CD1c-positive myeloid dendritic cell (primary cell): Measurements from ENCODE around the gene ARHGAP22.

Source experiments
- DNase-seq: peaks from one replicate; pipeline ENCODE4 v3.0.0-alpha.2; 2016; ENCODE audit errors: extremely low spot score

The ARHGAP22 gene

DNA sequence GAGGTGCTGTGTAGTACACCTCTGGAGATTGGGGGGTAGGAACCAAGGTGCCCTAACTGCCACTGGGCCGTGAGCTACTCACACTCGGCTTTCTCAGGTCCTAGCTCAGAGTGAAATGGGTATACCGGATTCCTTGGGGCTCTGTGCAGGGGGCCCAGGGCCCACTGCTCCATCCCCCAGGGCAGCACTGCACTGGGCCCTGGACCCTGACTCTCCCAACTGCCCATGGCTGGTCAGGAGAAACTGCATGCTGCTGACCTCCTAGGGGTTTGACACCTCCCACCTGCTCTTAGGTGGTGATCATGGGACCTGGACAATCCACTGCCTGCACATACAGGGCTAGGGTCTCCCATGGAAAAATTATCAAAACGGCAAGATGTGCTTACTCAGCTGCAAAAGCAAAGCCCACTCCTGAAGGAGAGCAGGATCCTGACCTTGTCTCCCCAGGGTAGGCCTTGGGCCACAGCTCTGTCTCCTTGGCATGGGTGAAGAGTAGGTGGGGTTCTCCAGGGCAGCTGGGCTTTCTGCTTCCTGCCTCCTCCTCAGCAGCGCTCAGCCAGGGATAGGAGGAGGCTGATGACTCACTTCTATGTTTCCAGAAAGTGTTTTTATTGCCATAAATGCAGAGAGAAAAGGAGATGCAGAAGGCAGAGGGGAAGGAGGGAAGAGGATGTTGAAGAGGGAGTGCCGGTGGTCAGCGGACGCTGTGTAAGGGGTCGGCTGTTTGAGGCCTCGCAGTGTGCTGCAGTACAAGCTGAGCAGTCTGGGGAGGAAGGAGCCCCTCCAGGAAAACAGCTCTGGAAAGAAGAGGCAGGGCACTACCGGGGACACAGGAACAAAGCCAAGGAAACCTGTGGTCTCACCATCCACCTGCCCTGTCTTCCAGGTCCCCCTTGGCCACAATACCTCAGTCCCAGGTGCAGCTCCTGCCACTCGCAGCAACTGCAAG, 107.8 kb downstream of the ARHGAP22 start:
- DNase-seq: peak; percentile 50

DNA sequence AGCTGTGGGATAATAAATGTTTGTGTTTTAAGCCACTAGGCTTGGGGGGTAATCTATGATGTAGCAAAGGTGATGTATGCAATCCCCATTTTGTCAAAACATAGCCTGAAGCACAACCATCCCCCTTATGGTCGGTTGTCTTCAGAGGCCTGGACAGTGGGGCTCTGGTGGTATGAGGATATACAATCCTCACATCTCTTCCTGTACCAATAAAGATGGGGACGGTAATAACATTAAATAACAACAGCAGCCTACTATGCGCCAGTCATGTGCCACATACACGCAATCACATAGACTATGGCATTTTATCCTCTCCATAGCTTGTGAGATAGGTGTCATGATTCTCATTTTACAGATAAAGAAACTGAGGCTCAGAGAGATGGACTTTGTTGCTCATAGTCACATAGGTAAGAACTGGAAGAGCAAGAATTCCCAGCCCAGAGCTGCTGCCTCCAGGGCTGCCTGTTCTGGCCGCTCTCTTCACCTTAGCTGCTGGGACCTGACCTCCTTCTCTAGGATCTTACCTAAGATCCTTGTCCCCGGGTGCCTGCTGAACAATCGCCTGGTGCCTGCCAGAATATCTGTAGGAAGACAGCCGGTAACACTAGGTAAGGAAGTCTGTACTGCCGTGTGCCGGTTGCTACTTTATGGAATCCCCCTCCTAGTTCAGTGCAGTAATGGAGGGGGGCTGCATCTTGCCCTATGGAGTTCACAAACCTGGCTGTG, 108.6 kb downstream of the ARHGAP22 start:
- DNase-seq: no peak

DNA sequence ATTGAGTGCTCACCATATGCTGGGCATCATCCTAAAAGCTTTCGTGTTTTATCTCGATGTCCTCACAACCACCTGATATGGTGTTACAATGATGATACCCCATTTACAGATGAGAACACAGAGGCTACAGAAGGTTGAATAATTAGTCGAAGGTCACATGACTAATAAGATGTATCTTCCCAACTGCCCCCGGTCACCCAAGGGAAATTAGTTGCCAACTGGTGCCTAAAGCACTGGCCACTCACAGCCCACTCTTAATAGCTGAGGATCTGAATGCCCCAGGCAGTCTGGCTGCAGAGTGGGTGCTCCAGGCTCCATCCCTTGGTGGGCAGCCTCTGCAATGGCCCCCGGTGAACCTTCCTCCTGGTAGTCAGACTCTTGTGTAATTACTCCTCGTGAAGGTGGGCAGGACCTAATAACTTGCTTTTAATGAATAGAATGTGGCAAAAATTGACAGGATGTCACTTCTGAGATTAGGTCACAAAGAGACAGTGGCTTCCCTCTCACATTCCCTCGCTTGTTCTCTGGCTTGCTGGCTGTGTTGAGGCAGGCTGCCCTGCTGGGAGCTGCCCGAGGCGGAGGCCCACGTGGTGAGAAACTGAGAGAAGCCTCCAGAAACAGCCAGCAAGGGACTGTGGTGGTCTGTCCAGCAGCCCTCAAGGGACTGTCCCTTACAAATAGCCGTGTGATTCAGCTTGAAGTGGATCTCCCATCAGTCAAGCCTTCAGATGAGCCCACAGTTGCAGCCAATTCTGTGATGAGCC, 109.4 kb downstream of the ARHGAP22 start:
- DNase-seq: no peak

DNA sequence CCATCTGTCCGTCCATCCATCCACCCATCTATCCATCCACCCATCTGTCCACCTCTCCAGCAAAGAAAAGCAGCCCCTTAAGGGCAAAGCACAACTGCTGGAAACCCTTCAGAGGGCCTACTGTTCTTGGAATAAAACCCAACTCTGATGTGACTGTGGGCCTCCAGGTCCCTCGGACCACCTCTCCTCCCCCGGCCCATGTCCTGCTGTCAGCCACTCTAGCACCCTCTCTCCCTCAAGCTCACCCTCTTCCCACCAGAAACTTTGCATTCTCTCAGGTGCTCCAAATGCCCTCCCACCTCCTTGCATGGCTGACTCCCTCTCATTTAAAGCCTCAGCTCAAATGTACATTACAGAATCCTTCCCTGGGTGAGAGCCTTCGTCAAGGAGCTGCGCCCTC, 110.3 kb downstream of the ARHGAP22 start:
- no peak for DNase-seq

- no peak for DNase-seq
Observed at GRCh38 chr10:48494073-48494472, 110.8 kb downstream of the ARHGAP22 start.

DNA sequence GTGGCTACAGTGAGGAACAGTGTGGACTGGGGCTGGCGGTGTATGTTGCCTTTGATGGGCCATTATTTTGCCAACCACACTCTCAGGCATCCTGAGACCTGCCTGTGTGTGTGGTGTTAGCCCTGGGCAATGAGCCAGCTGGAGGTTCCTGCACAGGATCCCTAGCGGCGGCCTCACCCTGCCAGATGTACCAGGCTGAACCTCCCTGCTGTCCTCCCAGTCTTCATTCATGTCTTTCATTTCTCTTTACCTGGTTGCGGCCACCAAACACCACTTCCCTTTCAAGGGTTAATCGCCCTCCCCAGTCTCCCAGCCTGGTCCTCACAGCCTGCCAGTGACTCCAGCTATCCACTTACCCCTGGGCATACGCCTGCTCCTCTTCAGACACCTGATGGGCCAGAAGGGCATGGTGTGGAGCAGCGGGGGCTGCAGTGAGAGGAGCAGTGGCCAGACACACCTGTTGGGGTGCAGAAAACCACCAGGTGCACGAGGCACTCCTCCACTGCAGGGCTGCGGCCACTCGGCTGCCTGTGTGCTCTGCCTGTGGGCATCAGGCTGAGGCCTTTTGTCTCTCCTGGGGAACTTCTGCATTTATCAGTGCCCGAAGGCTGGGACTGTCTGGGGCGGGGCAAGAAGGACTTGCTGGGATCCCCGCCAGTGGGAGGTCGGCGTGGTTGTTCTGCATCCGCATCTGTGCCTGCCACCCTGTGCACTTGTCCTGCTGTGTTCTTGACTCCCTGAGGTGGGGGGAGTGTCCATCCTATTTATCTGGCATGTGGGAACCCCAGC, 111.6 kb downstream of the ARHGAP22 start:
- DNase-seq: peak; percentile 85

- DNase-seq: no peak
Observed at GRCh38 chr10:48492201-48492600, 112.7 kb downstream of the ARHGAP22 start.

DNA sequence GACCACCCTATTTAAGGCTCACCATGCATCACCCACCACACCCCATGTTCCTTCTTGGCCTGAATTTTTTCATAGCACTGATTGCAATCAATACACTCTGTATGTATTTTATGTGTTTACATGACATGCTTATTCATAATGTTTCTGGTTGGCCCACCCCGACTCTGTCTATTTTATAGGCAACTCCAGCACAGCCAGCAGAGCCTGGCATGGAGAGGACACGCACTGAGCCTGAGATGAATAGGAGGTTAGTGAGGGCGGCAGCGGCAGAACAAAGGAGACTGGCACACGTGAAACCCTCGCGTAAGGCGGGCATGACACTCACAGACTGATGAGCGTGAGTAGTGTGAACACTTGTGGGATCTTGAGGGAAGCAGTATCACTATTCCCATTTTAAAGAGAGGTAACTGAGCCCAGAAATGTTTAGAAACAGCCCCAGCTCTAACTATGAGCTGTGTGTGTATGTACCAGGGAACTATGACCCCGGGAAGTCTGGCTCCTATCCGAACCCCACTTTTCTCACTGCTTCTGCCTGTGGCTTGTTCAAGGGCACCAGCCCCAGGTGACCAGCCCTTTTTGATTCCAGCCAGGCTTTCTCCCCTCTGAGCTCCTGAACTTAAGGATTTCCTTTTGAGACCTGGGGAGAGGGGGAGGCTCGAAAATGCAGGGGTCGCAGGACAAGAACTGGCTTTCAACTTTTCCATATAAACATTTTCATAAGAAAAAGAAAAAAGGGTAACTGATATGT, 113.3 kb downstream of the ARHGAP22 start:
- DNase-seq: no peak

DNA sequence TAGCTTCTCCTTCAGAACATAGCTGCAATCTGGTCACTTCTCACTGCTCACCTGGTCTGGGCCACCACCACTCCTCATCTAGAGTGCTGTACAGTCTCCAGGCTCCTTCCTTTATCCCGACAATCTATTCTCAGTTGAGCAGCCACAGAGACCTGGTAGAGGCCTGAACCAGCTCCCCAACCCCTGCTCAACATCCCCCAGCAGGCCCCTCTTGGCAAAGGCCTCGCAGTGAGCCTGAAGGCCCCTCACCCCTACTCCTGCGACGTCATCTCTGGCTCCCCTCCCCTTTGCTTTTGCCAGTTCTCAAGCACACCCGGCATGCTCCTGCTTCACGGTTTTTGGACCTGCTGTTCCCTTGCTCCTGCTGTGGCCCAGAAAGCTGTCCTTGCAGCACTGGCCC, 113.9 kb downstream of the ARHGAP22 start:
- no peak for DNase-seq

GRCh38 chr10:48490571-48490940, 114.3 kb downstream of the ARHGAP22 start:
- no peak for DNase-seq

- no peak for DNase-seq
Observed at GRCh38 chr10:48489099-48489498, 115.8 kb downstream of the ARHGAP22 start.

GRCh38 chr10:48487244-48487643, 117.6 kb downstream of the ARHGAP22 start:
- no peak for DNase-seq

DNA sequence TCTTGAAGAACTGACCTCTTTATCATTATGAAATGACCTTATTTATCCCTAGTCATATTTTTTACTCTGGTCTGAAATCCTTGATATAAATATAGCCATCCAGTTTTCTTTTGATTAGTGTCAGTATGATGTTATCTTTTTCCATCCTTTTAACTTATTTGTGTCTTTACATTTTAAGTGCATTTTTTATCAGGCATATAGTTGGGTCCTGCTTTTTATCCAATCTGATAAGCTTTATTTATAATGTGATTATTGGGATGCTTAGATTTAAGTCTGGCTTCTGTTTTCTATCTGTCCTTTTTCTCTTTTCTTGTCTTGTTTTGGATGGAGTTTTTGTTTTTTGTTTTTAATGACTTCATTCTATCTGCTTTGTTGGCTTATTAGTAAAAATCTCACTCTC, 119.2 kb downstream of the ARHGAP22 start:
- DNase-seq: no peak

DNA sequence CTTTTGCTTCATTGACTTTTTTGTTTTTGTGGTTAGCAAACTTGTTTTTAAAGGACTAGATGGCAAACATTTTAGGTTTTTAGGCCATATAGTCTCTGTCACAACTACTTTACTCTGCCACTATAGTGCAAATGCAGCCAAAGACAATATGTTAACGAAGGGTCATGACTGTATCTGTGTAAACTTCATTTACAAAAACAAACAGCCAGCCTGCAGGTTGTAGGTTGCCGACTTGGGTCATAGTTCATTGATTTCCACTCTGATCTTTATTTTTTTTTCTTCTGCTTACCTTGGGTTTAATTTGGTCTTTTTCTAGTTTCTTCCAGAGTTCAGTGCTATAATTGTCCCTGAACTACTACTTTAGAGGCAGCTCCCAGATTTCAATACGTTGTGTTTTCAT, 120.0 kb downstream of the ARHGAP22 start:
- no peak for DNase-seq

DNA sequence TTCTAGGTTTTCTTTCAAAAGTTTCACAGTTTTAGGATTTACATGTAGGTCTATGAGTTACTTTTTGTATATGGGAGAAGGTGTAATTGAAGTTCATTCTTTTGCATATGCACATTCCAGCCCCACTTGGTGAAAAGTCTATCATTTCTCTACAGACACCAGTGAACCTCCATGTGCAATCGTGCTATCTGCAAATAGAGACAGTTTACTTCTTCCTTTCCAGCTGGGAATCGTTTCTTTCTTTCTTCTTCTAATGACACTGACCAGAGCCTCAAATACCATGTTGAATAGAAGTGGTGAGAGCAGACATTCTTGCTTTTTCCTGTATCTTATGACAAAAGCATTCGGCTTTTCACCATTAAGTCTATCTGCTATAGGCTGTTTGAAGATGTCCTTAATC, 122.7 kb downstream of the ARHGAP22 start:
- no peak for DNase-seq

GRCh38 chr10:48481385-48481784, 123.5 kb downstream of the ARHGAP22 start:
- DNase-seq: no peak

GRCh38 chr10:48480397-48481374, 124.2 kb downstream of the ARHGAP22 start:
- no peak for DNase-seq

GRCh38 chr10:48478980-48479811, 125.7 kb downstream of the ARHGAP22 start:
- DNase-seq: no peak

DNA sequence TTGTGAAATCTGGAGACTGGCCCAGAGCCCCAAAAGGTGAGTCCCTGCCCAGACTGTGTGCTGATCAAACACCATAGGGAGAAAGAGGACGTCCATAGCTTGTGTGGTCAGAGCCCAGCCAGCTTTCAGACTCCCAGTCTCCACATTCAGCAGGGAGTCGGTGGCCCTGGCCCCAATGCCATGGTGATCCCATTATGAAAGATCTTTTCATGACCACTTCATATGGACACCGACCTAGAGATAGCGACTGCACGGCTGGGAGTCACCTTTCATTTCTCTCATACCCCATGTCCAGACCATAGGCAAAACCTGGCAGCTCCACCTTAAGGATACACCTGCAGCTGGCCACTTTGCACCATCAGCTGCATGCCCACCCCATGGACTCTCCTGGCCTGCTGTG, 126.4 kb downstream of the ARHGAP22 start:
- DNase-seq: no peak
